ENCODE results near the gene APEX1. TPM values are rescaled to one million over a fixed set of nuclear protein-coding genes. Genes with fewer than 3 reads are reported as not detected.
"Not testable (repeated sequence)": the region's sequence is repeated elsewhere in the genome, so short reads cannot be mapped to it uniquely, and the experiment has no call there.

Gene APEX1
- total RNA-seq, 1 experiment from 2014 or later: 110 TPM

GRCh38 chr14:20435582-20436362 lies 19.3 kb upstream of the APEX1 start, which contains the start of gene KLHL33:
Gene KLHL33, minus strand, starts transcription at chr14:20436166. Its CDS starts 355 bp downstream, at chr14:20435811.
- DNase-seq (ENCODE audit: low read depth): no peak

GRCh38 chr14:20436363-20436755 lies 18.7 kb upstream of the APEX1 start:
- peak; percentile 80 for DNase-seq (ENCODE audit: low read depth)

GRCh38 chr14:20438664-20439063 lies 16.4 kb upstream of the APEX1 start:
- no peak for DNase-seq (ENCODE audit: low read depth)

- no peak for DNase-seq (ENCODE audit: low read depth)
These were observed 14.6 kb upstream of the APEX1 start for GRCh38 chr14:20440465-20440864.

GRCh38 chr14:20440882-20441281 lies 14.1 kb upstream of the APEX1 start:
- DNase-seq (ENCODE audit: low read depth): peak; percentile 17

DNA sequence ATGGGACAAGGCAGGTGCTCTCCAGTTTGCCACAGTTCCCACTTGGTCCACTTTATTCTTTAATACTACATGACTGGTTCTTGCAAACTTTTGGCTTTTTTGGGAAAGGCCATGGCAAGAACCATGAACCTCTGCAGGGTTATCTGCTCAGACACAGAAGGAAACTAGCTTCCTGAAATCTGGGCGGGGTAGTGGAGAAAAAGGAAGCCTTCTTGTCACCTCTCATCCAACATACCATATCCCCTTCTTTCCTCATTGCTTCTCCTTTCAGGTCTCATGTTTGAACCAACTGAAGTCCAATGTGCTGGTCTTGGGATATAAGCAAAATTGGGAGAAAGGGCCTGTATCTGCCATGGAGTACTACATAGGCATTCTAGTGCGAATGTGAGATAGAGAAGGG lies 13.6 kb upstream of the APEX1 start:
- no peak for DNase-seq (ENCODE audit: low read depth)

GRCh38 chr14:20443650-20444049 lies 11.4 kb upstream of the APEX1 start:
- not testable (repeated sequence) for DNase-seq (ENCODE audit: low read depth)

DNA sequence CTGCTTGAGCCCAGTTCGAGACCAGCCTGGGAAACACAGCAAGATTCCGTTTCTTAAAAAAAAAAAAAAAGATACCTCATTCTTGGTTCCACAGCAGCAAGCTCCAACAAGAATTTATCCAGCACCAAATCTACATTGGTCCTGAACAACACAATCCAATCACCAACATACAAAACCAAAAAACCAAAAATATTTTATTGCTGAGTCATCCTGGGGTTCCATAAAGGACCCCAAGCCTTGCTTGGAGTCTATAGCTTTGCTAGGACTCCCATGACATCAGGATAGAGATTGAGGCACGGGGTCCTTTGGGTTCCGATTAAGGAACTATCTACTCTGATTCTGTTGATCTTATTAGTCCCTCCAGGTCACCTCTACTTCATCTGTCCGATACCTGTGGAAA lies 8.1 kb upstream of the APEX1 start:
- no peak for DNase-seq (ENCODE audit: low read depth)

DNA sequence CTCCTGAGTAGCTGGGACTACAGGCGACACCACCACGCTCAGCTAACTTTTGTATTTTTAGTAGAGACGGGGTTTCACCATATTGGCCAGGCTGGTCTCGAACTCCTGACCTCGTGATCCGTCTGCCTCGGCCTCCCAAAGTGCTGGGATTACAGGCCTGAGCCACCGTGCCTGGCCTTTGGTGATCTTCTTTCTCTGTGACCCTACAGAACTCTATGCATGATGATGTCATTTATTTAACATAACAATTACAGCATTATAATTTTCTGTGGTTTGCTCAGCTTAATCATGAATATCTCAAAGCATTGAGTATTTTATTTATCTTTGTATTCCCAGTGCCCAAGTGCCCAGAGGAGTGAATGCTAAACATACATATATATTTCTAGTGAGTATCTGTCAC lies 2.2 kb upstream of the APEX1 start:
- DNase-seq (ENCODE audit: low read depth): not testable (repeated sequence)

DNA sequence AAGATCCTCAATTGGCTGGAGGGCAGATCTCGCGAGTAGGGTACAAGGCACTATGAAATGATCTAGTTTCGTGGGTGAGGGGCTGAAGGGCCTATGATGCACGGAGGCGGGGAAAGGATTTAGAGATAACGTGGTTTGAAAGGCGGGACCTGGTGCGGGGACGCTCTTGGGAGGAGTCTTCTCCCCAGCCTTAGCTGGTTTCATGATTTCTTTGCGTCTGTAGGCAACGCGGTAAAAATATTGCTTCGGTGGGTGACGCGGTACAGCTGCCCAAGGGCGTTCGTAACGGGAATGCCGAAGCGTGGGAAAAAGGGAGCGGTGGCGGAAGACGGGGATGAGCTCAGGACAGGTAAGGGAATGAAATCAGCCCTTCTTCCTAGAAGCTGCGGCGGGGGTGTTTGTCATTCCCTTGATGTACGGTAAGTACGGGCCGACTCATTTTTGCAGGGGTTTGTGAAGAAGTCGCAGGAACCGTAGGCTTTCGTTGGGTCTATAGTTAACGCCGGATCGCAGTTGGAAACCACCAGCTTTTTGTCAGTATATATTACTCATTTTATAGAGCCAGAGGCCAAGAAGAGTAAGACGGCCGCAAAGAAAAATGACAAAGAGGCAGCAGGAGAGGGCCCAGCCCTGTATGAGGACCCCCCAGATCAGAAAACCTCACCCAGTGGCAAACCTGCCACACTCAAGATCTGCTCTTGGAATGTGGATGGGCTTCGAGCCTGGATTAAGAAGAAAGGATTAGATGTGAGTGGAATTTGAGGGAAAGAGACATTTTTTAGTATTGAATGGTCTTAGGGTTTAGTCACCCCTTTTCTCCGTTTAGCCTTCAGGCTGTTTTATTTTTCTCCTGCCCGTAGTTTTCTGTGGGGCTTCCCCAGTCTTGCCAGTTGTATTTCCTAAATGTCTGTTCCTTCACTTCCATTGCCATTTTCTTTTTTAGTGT lies 602 bp downstream of the APEX1 start:
- no peak for DNase-seq (ENCODE audit: low read depth)

GRCh38 chr14:20456971-20457370 lies 1.9 kb downstream of the APEX1 start:
- no peak for DNase-seq (ENCODE audit: low read depth)

DNA sequence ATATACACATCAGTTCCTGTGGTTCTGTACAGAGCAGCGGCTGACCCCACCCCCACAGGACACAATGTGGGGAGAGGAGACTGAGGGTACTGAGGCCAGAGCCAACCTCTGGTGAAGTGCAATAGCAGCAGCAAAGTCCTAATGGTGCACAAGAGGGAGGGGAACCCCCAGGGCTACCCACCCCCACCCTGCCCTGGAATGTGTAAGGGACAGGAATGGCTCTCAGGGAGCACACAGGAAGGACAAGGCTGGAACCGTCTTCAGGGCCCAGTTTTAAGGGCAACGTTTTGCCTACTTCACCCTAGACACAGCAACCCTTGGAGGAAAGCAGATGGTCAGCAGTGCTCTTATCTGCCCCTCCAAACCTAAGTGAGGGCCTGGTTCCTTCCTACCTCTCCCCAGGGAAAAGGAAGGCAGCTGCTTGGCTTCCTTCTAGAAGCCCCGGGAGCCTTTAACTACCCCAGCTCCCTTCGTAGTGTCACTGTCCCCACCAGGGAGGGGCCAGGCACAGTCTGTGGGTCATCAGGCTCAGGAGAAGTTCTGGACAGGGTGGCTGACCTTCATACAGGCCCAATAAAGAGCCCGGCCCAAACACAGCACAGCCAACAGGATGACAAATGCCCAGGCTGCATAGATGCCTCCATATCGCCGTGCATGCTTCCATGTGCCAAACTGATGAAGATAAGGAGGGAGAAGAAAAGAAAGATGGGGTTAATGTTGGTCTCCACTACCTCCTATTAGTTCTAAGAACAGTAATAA lies 3.2 kb downstream of the APEX1 start:
- no peak for DNase-seq (ENCODE audit: low read depth)

GRCh38 chr14:20460458-20461224 lies 5.6 kb downstream of the APEX1 start:
- DNase-seq (ENCODE audit: low read depth): no peak

GRCh38 chr14:20461225-20462141 lies 6.5 kb downstream of the APEX1 start, which contains the start of gene PIP4P1:
Gene PIP4P1, minus strand, starts transcription at chr14:20461434. Its CDS starts 109 bp downstream, at chr14:20461325.
- DNase-seq (ENCODE audit: low read depth): peak; percentile 100

DNA sequence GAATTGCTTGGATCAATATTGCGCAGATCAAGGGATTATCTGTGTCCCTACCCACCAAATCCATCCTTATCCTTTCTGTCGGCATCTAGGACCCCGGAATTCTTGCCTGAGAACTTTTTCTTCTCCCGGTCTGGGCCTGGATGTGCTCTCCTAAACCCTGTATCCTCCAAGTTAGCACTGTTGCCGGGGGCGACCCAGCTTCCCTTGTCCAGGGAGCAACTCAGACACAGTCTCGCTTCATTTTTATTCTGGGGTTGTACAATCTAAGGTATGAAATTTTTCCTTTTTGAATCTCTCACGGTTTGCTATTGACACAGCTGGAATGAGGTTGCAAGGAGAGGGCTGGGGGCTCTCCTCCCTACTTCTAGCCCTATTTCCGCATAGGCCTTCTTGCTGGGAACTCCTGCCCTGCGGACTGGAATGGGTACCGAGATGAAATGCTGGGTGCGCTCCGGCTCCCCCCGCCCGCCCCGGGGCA lies 13.8 kb downstream of the APEX1 start:
- DNase-seq (ENCODE audit: low read depth): no peak

- DNase-seq (ENCODE audit: low read depth): peak; percentile 95
These were observed 14.3 kb downstream of the APEX1 start, which contains the start of gene PNP for GRCh38 chr14:20469242-20469889. Gene PNP, plus strand, starts transcription at chr14:20469406. Its CDS starts 119 bp downstream, at chr14:20469525.

GRCh38 chr14:20469890-20470602 lies 15.0 kb downstream of the APEX1 start:
- peak; percentile 92 for DNase-seq (ENCODE audit: low read depth)

DNA sequence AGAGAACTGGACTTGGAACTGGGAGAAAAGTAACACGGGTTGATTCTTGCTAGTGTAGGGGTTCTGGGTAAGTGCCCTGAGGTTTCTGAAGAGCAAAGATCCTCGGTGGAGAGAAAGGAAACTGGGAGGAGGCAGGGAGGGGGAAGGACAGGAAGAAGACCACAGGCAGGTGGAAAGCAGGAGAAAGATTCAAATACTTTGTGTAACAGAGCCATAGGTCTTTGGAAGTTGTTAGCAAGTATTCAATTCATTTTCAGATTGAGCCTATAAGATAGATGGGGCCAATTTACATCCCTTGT lies 15.5 kb downstream of the APEX1 start:
- no peak for DNase-seq (ENCODE audit: low read depth)
